GM10266 (cell line): ENCODE measurements around the gene HLA-DQB1.

Experiments used
- DNase-seq: peaks from one replicate; pipeline ENCODE4 v3.0.0; 2012; ENCODE audit errors: extremely low spot score
- TF ChIP-seq, protein P1 (sequence below): IDR thresholded peaks from 2 replicates; pipeline ENCODE4 v1.5.1; 2012; ENCODE audit warnings: mild to moderate bottlenecking, low read depth; ENCODE audit not compliant: control insufficient read depth, insufficient read depth; ENCODE audit errors: missing control alignments

Gene HLA-DQB1

GRCh38 chr6:32669240-32669639 is 2.8 kb upstream of the HLA-DQB1 start:
- DNase-seq: no peak
- TF ChIP-seq, protein P1, sequence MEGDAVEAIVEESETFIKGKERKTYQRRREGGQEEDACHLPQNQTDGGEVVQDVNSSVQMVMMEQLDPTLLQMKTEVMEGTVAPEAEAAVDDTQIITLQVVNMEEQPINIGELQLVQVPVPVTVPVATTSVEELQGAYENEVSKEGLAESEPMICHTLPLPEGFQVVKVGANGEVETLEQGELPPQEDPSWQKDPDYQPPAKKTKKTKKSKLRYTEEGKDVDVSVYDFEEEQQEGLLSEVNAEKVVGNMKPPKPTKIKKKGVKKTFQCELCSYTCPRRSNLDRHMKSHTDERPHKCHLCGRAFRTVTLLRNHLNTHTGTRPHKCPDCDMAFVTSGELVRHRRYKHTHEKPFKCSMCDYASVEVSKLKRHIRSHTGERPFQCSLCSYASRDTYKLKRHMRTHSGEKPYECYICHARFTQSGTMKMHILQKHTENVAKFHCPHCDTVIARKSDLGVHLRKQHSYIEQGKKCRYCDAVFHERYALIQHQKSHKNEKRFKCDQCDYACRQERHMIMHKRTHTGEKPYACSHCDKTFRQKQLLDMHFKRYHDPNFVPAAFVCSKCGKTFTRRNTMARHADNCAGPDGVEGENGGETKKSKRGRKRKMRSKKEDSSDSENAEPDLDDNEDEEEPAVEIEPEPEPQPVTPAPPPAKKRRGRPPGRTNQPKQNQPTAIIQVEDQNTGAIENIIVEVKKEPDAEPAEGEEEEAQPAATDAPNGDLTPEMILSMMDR: no peak

DNA sequence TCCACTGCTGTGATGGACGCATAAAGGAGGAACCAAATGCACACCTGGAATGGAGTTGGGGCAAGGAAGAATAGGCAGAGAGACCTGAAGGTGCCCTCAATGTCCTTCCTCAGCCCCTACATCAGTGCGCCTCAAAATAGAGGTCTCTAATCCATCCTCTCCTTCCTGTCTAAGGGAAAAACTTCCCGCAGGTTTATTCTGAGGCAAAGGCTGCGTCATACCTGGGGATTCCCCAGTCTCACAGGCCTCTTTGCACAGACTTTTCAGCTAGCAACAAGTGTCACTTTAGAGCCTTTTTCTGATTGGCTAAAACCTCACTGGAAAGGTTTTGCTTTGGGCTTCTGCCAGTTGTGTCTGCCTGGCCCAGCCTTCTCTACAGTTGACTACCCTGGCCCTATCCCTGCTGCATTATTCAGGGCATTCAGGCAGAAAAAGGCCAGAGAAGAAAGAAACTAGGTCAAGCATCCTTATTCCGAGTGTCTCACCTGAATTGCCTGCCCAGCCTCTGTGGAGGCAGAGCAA is 1.8 kb upstream of the HLA-DQB1 start:
- TF ChIP-seq, protein P1: no peak
- peak; percentile 76 for DNase-seq

DNA sequence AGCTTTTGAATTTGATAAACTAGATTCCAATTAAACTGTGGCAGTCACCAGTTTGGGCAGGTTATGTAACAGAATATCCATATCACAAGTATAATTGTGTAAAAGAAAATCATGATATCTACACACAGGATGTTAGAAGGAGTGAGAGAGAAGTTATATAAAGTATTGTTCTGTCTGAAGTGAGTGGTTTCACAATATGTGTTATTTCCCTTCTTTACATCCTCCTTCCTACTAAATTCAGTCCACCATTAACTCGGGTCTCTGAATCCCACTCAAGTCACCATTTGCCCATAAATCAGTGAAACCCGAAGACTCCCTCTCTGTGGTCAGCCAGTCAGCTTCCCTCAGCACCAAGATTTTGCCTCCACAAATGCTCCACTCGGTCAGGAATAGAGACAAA is 796 bp downstream of the HLA-DQB1 start:
- DNase-seq: no peak
- TF ChIP-seq, protein P1: no peak

DNA sequence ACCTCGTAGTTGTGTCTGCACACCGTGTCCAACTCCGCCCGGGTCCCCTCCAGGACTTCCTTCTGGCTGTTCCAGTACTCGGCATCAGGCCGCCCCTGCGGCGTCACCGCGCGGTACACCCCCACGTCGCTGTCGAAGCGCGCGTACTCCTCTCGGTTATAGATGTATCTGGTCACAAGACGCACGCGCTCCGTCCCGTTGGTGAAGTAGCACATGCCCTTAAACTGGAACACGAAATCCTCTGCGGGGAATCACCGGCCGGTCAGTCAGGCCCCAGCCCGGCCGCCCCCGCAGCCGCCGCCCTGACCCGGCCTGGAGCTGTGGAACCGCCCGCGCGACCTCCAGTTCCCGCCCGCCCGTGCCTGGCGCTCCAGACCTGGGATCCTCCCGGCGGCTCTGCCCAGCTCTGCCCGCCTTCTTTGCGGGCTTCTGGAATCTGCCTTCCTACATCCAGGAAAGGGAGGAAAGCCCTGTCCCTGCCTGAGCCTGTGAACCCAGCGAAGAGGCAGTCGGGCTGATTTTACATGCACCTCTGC is 1.6 kb downstream of the HLA-DQB1 start:
- TF ChIP-seq, protein P1: no peak
- DNase-seq: no peak

GRCh38 chr6:32664354-32664753 is 2.1 kb downstream of the HLA-DQB1 start:
- TF ChIP-seq, protein P1: no peak
- no peak for DNase-seq

GRCh38 chr6:32662836-32663235 is 3.6 kb downstream of the HLA-DQB1 start:
- DNase-seq: no peak
- TF ChIP-seq, protein P1: no peak

DNA sequence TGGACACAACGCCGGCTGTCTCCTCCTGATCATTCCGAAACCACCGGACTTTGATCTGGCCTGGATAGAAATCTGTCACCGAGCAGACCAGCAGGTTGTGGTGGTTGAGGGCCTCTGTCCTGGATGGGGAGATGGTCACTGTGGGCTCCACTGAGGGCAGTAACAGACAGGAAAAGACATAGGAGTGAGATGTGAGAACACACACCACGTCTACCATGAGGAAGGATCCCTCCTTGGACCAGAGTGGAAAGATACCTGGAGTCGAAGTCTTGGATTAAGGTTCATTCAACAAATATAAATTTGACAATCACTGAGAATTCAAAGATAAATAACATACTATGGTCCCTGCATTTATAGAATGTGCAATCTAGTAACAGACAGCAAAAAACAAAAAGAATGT is 4.4 kb downstream of the HLA-DQB1 start:
- no peak for DNase-seq
- TF ChIP-seq, protein P1: no peak
